NOMO-1 treated with DMSO at 0.1 percent for 48 hours (cell line): ENCODE results near the gene CSRNP2.

Experiments
- DNase-seq: peaks from one replicate; lab custom pipeline; 2025; ENCODE audit not compliant: unreplicated experiment; lab: John Stamatoyannopoulos, UW

The CSRNP2 gene, protein sequence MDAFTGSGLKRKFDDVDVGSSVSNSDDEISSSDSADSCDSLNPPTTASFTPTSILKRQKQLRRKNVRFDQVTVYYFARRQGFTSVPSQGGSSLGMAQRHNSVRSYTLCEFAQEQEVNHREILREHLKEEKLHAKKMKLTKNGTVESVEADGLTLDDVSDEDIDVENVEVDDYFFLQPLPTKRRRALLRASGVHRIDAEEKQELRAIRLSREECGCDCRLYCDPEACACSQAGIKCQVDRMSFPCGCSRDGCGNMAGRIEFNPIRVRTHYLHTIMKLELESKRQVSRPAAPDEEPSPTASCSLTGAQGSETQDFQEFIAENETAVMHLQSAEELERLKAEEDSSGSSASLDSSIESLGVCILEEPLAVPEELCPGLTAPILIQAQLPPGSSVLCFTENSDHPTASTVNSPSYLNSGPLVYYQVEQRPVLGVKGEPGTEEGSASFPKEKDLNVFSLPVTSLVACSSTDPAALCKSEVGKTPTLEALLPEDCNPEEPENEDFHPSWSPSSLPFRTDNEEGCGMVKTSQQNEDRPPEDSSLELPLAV

DNA sequence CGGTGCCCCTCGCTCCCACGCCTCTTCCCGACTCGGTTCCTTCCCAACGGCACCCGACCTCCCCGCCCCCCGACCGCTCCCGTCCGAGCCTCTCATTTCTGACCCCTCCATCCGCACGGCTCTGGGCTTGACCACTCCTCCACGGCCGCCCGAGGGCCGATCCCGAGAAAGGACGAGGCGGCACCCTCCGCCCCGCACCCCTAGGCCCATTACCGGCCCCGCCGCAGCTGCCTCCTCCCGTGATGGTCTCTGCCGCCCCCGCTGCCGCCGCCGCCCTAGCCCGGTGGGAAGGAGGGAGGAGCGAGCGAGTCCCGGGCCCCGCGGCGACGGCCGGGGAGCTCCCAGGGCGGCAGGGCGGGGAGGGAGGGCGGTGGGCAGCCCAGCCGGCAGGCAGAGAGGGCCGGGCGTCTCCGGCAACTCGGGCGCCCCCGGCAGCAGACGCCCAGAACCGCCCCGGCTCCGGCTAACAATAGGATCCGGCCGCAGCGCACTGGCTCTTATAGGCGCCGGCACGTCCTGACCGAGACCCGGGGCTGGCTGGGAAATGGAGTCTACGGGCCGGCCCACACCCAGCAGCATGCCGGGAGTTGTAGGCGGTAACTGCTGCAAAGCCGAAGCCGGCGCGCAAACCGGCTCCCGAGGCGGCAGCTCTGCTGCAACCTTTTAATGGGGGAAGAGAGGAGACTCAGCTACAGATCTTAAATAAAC lies at the start of gene CSRNP2:
CSRNP2 (minus strand) TSS at position 471 of the 708 bp plus-strand sequence. CDS start 7,035 bp downstream, outside the sequence.
- DNase-seq: peak; percentile 97

DNA sequence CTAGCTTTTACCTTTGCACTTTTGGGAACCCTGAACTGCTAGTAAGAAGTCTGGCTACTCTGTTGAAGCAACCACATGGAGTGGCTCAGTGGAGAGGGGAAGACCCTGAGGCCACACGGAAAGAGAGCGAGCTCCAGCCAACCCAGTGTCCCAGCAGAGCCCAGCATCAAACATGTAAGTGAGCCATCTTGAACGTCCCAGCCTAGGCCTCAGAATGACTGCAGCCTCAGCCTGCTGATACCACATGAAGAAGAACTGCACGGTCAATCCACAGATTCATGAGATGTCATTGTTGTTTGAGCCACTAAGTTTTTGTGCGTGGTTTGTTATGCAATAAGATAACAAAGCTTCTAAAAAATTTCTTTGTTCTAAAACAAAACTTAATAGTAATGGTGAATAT lies 49.3 kb upstream of the CSRNP2 start:
- no peak for DNase-seq

DNA sequence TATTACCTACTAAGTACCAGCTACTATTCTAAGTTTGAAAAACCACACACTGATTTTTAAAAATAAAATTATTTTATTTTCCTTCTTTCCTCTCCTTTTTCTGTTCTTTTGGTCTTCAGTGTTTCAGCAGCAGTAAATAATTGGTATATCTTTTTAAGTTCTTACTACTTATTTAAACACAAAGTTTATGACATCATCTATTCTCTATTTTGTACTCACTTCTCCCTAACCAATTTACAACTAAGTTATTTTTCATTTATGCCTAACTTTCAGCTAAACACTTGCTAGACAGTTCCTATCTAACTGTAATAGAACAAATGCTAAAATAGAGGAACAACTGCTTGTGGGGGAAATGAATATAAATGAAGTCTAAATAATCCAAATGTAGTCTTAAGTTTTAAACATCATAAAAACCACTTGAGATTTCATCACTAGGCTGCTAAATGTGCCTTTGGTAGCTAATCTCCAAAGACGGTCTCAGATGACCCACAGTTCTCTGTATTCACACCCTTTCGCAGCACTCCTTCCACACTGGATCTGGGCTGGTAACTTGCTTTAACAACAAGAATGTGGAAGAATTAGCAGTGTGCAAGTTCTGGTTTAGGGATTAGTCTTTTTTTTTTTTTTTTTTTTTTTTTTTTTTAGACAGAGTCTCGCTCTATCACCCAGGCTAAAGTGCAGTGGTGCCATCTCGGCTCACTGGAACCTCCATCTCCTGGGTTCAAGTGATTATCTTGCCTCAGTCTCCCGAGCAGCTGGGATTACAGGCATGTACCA lies 48.5 kb upstream of the CSRNP2 start:
- no peak for DNase-seq

DNA sequence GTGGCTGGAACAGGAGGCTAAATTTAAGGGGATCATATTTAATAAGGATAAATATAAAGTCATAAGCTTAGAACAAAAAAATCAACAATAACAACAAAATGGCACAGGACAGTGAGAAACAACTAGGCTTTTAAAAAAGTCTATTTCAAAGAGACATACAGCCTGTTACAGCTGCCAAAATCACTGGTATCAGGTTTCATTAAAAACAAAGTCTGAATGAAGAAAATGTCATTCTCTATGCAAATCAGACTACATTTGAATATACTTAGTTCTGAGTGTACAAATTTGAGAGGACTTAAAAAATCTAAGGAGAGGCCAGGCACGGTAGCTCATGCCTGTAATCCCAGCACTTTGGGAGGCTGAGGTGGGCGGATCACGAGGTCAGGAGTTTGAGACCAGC lies 45.5 kb upstream of the CSRNP2 start:
- no peak for DNase-seq

DNA sequence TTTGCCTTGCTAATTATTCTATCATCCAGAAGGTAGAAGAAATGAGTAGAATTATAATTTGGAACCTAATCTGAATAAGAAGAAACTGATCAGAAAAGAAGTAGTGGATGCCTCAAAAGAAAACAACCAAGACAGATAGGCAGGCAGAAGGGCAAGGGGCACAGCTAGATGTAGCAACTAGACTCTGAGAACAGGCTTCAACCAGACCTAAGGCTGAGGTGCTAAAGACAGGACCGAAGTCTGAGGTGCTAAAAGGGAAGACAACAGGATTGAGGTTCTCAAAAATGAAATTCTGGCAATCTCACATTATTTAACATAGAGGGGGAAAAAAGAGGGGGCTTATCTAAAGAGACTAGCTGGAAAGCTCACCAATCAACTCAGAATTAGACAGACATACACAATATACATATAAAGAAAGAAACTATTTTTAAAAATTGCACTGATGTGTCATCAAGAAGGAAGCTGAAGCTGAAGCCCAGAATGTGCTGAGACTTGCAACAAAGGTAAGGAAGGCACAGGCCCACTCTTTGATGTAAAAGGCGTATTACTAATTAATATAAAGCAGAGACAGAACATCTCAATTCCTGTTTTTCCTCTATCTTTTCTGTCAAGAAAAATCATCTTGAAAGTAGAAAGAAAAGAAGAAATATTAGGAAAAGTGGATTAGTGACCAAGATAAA lies 43.8 kb upstream of the CSRNP2 start:
- DNase-seq: no peak

DNA sequence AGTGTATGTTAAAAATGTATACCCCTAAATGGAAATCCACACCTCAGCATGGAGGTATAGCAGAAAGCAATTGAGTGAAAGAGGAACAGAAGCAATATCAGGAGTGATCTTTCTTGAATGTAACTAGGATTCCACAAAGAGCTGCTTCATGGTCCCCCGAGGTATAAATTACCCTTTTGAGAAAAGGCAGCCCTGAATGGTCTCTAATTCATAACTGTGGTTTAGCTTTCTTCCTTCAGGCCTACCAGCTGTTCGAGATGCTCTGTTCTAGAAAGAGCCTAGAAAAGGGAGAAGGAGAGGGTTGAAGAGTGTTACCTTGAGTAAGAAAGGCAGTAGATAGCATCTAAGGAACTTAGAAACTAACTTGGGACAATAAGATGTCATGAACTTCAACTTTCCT lies 42.9 kb upstream of the CSRNP2 start:
- no peak for DNase-seq

DNA sequence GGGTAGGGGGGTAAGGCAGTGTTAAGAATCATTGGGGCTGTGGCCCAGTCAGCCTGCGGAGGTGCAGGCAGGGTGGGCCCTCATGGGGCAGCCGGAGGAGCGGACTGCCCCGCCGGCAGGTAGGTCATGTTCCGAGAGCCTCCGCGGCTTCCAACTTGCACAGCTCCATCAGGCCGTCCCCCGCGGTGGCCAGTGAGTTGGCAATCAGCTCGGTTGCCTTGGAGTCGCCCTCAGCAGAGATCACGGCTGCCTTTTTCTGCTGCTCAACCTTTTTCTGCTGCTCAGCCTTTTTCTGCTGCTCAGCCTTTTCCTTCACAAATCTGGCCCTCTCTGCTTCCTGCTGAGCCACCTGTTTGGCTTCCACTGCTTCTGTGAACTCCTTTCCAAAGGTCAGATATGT lies 41.1 kb upstream of the CSRNP2 start:
- DNase-seq: no peak

DNA sequence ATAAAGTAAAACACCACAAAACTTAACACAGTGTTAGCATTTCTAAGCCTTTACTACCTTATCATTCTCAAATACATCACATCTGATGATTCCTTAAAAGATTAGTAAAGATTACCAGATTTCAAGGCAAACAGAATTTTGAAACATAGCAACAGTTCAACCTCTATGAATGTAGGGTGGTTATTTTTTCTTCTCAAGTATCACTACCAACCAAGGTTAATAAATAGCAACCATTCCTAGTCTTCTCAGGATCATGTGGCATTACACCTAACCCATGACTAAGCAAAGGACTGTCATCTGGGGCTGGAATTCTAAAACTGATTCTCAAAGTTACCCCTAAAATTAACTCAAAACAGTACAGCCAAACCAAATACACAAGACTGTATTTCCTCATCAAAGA lies 39.4 kb upstream of the CSRNP2 start:
- no peak for DNase-seq

DNA sequence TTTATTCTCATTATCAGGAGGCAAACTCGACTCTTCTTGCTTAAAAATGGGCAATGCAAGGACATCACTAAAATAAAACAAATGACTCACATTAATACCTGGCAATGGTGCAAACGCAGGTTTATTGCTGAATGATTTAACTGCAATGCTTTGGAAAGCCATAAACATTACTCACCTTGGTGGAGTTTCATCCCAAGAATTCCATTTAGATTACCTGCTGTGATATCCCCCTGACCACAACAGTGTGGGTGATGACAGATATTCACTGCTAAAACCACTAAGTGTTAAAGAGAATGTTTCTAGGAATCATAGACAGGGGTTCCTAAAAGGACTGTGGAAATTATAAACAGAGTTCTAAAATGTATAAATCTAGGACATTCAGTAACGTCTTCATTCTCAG lies 35.3 kb upstream of the CSRNP2 start:
- DNase-seq: no peak

DNA sequence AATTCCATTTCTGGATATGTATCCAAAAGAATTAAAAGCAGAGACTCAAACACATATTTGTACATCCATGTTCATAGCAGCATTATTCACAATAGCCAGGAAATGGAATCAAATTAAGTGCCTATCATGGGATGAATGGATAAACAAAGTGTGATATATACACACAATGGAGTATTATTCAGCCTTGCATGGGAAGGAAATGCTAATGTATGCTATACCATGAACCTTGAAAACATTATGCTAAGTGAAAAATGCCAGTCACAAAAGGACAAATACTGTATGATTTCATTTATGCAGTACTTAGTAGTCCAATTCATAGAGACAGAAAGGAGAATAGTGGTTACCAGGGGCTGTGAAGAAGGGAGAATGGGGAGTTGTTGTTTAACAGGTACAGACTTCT lies 32.1 kb upstream of the CSRNP2 start:
- no peak for DNase-seq

DNA sequence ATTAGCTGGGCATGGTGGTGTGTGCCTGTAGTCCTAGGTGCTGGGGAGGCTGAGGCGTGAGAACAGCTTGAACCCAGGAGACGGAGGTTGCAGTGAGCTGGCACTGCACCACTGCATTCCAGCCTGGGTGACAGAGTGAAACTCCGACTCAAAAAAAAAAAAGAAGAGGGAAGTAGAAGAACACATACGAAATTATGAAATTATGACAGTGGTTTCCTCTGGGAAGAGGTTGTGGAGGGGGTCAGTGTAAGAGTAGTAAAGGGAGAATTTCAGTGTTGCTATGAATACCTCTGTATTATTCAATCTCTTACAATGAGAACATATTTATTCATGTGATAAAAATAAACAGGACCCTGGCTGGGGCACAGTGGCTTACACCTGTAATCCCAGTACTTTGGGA lies 24.7 kb upstream of the CSRNP2 start:
- DNase-seq: no peak

DNA sequence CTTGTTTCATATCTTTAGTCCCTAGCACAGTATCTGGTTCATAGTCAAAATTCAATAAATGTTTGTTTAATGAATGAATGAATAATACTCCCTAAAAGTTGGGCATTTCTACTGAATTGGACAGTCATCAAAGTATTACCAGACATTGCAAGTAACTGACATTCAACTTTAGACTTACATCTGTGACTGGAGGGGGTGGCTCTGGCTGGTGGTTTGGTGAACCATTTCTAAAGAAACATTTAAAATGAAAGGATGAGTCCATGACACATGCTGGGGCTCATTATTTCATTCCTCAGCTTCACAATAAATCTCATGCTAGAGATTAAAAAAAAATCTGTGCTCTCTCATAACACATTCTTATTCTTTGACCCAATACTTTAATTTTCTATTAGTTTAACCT lies 20.6 kb upstream of the CSRNP2 start:
- no peak for DNase-seq

DNA sequence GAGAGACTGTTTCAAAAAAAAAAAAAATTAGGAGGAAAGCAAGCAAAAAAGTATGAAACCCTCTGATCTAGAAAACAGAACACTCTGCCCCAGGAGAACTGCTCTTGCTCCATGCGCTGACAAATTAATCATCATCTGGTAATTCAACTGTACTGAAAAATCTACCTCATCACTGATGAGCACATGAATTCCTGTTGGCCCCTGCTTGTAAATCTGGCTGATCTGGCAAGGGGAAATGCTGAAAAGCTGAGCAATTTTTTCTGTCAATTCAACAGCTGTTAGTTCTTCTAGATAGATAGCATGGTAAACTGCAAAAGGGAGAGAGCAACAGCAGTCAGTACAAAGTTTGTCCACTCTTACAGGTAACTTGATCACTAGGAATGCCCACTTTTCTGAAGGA lies 15.2 kb upstream of the CSRNP2 start:
- DNase-seq: no peak

DNA sequence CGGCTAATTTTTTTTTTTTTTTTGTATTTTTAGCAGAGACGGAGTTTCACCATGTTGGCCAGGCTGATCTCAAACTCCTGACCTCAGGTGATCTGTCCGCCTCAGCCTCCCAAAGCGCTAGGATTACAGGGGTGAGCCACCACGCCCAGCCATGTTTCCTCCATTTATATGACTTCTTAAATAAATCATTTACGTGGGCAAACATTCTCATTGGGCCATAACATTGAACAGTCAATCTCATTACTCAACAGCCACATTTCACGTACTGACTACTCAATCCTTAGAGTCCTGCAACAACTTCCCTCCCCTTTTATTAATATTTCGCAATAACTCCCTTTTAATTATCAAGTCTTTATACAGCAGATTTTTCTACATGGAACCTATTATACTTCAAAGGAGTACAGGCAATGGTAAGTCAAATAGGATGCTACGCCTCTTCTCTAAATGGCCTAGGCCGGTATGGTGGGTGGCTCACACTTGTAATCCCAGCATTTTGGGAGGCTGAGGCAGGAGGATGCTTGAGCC lies 7.4 kb upstream of the CSRNP2 start:
- DNase-seq: no peak

DNA sequence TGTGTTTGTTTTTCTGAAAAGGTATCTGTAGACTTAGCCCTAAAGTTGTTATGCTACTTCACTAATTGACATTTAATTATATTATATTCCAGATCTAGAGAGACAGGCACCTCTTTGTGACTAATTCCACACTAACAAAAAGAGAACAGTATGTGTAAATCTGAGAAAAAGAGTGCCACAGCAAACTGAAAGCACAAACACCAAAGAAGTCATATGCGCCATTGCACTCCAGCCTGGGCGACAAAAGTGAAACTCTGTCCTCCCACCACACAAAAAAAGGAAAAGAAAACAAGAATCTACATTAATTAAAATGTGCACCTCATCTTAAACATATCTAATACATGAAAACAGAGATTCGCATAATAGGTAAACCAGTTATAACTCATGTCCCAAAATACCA lies 4.4 kb upstream of the CSRNP2 start:
- DNase-seq: no peak

DNA sequence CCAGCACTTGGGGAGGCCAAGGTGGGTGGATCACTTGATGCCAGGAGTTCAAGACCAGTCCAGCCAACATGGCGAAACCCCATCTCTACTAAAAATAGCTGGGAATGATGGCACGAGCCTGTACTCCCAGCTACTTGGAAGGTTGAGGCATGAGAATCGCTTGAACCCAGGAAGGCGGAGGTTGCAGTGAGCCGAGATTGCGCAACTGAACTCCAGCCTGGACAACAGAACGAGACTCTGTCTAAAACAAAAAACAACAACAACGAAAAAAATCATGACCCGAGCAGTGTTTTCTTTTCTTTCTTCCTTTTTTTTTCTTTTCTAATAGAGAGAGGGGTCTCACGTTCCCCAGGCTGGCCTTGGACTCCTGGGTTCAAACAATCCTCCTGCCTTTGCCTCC lies 3.5 kb upstream of the CSRNP2 start:
- no peak for DNase-seq

DNA sequence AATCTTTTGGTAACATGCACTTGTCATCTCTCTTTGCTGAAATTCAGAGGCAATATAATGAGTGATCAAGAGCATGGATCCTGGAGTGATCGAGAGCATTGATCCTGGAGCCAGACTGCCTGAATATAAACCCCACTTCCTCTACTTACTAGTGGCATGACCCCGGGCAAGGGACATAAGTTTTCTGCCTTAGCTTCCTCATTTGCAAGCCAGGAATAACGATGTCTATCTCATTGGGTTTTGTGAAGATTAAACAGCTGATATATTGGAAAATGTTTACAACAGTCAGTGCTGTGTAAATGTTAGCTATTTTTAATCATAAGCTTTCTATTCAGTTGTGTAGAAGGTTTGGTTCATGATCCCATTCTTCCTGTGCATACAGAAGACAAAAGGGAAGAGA lies 2.4 kb upstream of the CSRNP2 start:
- peak; percentile 31 for DNase-seq

DNA sequence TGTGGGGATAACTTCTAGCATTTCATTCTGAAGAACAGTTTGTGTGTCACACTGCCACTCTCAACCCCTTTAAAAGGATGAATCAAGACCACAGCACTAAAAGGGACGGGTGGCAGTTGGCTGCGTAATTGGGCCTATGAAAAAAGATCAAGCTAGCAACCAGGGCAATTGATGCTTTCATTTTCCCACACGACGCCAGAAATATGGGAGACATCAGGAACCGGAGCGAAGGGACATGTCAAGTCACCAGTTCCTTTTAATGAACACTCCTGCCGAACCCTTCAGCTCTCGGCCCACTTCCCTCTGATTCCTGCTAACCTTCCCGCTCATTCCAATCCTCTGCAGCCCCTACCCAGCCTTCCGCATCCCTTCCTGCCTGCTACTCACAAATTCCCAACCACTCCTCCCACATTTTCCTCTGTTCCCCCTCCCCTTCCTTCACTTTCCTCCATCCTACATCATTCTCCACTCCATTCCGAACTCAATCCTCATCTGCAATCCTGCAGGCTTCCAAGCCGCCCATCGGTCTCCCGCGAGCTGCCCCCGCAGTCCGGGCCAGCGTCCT lies 753 bp downstream of the CSRNP2 start:
- no peak for DNase-seq

DNA sequence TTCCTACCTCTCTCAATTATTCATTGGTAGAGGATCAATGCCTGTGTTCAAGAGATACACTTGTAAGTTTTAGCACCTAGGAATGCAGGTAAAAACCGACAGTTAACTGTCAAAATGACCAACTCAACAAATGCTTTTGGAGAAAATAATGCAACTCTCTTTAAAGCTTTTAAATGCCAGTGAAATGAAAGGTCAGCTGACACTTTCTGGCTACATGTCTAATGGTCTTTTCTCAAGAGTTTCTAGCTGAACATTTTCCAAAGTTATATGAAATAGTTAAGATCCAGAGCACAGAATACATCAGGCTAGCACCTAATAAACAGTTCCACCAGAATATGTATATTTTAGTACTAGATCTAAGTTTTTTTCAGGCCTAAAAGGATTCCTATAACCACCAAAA lies 2.0 kb downstream of the CSRNP2 start:
- no peak for DNase-seq

DNA sequence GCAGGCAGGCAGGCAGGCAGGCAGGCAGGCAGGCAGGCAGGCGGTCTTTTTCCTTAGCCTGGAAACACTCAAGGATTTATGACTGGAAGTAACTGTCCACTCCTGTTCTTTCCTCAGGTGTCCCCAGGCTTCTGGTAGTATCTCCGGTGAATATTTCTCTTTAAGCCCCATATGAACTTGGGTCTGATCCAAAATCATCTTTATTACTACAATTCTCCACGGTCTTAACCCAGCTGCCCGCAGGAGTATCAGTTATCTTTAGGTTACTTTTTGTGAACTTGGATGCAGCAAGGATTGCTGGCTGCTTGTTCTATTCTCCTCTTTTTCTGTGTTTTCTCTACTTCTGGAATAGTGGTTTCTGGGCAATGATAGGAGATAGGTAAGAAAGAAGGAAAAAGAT lies 3.3 kb downstream of the CSRNP2 start:
- no peak for DNase-seq
